ENCODE data around the gene GCSH. TPM values are rescaled to one million over a fixed set of nuclear protein-coding genes. Genes with fewer than 3 reads are reported as not detected.

GCSH gene
- total RNA-seq, 2 experiments from 2014 or later: 11.7 to 42.5 TPM

GRCh38 chr16:81069063-81069462 lies 27.1 kb downstream of the GCSH start:
- TF ChIP-seq, protein P1, sequence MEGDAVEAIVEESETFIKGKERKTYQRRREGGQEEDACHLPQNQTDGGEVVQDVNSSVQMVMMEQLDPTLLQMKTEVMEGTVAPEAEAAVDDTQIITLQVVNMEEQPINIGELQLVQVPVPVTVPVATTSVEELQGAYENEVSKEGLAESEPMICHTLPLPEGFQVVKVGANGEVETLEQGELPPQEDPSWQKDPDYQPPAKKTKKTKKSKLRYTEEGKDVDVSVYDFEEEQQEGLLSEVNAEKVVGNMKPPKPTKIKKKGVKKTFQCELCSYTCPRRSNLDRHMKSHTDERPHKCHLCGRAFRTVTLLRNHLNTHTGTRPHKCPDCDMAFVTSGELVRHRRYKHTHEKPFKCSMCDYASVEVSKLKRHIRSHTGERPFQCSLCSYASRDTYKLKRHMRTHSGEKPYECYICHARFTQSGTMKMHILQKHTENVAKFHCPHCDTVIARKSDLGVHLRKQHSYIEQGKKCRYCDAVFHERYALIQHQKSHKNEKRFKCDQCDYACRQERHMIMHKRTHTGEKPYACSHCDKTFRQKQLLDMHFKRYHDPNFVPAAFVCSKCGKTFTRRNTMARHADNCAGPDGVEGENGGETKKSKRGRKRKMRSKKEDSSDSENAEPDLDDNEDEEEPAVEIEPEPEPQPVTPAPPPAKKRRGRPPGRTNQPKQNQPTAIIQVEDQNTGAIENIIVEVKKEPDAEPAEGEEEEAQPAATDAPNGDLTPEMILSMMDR (conservative IDR thresholded peaks at IDR 0.05; ENCODE audit: low read length): no peak
- TF ChIP-seq EZH2phosphoT487 (IDR thresholded peaks at IDR 0.05; ENCODE audit: borderline replicate concordance, low read depth, low read length): no peak
- H3K79me2 ChIP-seq (ENCODE audit: insufficient read depth, low read depth, low read length): no peaks in the 10 kb centered on the region
- H3K36me3 ChIP-seq (ENCODE audit: insufficient read depth, low read length): no peaks in the 10 kb centered on the region
- ChIA-PET CTCF (ENCODE audit: unreplicated experiment) (no interaction called here), POLR2A (no interaction called here)
- no peaks in the 10 kb centered on the region for H3K9me3 ChIP-seq (ENCODE audit: low read length)
- intact Hi-C loops (cut with micrococcal nuclease; ENCODE audit: unreplicated experiment): no loop called here
- no peak overlapping the region for H2AFZ ChIP-seq (ENCODE audit: low read length)
- no peaks in the 10 kb centered on the region for H3K4me1 ChIP-seq (ENCODE audit: insufficient read depth, low read length, poor library complexity, severe bottlenecking)
- H3K4me3 ChIP-seq (ENCODE audit: low read depth, low read length, poor library complexity, severe bottlenecking): no peak overlapping the region
- no peak overlapping the region for H3K27ac ChIP-seq (ENCODE audit: low read depth, low read length, poor library complexity, severe bottlenecking)
- H4K20me1 ChIP-seq (ENCODE audit: insufficient read depth, low read length): no peaks in the 10 kb centered on the region
- BruUV-seq (replicated peaks): no TSS peak
- H3K9me2 ChIP-seq (ENCODE audit: insufficient read depth, low read length): no peaks in the 10 kb centered on the region
- no peak overlapping the region for H3K4me2 ChIP-seq (ENCODE audit: low read length)
- no peak for DNase-seq (ENCODE audit: low spot score)

- BruUV-seq (replicated peaks): no TSS peak
- no peaks in the 10 kb centered on the region for H3K9me2 ChIP-seq (ENCODE audit: insufficient read depth, low read length)
- no peak overlapping the region for H3K27ac ChIP-seq (ENCODE audit: low read depth, low read length, poor library complexity, severe bottlenecking)
- no peaks in the 10 kb centered on the region for H3K79me2 ChIP-seq (ENCODE audit: insufficient read depth, low read depth, low read length)
- CTCF ChIA-PET (ENCODE audit: unreplicated experiment): no interaction called here
- no peak overlapping the region for H3K4me2 ChIP-seq (ENCODE audit: low read length)
- H2AFZ ChIP-seq (ENCODE audit: low read length): no peak overlapping the region
- no peak for DNase-seq (ENCODE audit: low spot score)
- no peaks in the 10 kb centered on the region for H3K4me1 ChIP-seq (ENCODE audit: insufficient read depth, low read length, poor library complexity, severe bottlenecking)
- H3K36me3 ChIP-seq (ENCODE audit: insufficient read depth, low read length): no peaks in the 10 kb centered on the region
- POLR2A ChIA-PET: no interaction called here
- H3K9me3 ChIP-seq (ENCODE audit: low read length): no peaks in the 10 kb centered on the region
- intact Hi-C loops (cut with micrococcal nuclease; ENCODE audit: unreplicated experiment): no loop called here
- no peaks in the 10 kb centered on the region for H4K20me1 ChIP-seq (ENCODE audit: insufficient read depth, low read length)
- no peak overlapping the region for H3K4me3 ChIP-seq (ENCODE audit: low read depth, low read length, poor library complexity, severe bottlenecking)
- TF ChIP-seq EZH2phosphoT487 (IDR thresholded peaks at IDR 0.05; ENCODE audit: borderline replicate concordance, low read depth, low read length): no peak
- TF ChIP-seq, protein P1 (conservative IDR thresholded peaks at IDR 0.05; ENCODE audit: low read length): no peak
Measured at GRCh38 chr16:81067166-81067565, 29.0 kb downstream of the GCSH start.

GRCh38 chr16:81066681-81067080 lies 29.5 kb downstream of the GCSH start:
- Histone ChIP-seq H3K36me3 (ENCODE audit: insufficient read depth, low read length) (no peaks in the 10 kb centered on the region), H3K27ac (ENCODE audit: low read depth, low read length, poor library complexity, severe bottlenecking) (no peak overlapping the region), H2AFZ (ENCODE audit: low read length) (no peak overlapping the region), H3K4me1 (ENCODE audit: insufficient read depth, low read length, poor library complexity, severe bottlenecking) (no peaks in the 10 kb centered on the region), H3K9me2 (ENCODE audit: insufficient read depth, low read length) (no peaks in the 10 kb centered on the region), H3K4me3 (ENCODE audit: low read depth, low read length, poor library complexity, severe bottlenecking) (no peak overlapping the region), H4K20me1 (ENCODE audit: insufficient read depth, low read length) (no peaks in the 10 kb centered on the region), H3K4me2 (ENCODE audit: low read length) (no peak overlapping the region), H3K79me2 (ENCODE audit: insufficient read depth, low read depth, low read length) (no peaks in the 10 kb centered on the region), H3K9me3 (ENCODE audit: low read length) (no peaks in the 10 kb centered on the region)
- intact Hi-C loops (cut with micrococcal nuclease; ENCODE audit: unreplicated experiment): no loop called here
- TF ChIP-seq, protein P1 (conservative IDR thresholded peaks at IDR 0.05; ENCODE audit: low read length): no peak
- TF ChIP-seq EZH2phosphoT487 (IDR thresholded peaks at IDR 0.05; ENCODE audit: borderline replicate concordance, low read depth, low read length): no peak
- CTCF ChIA-PET (ENCODE audit: unreplicated experiment): no interaction called here
- POLR2A ChIA-PET: interaction anchor here (0.7 to 1.0 kb wide), 2 partner anchors 10 to 11 kb away, joined by 3 to 5 read pairs; partner anchors contain the start of gene C16orf46
- BruUV-seq (replicated peaks): no TSS peak
- no peak for DNase-seq (ENCODE audit: low spot score)
